HEK293 (cell line): ENCODE results near the gene ZNF761.

ENCODE experiments used
- CTCF ChIA-PET: fragments of 350-600 bp; formaldehyde crosslinking; extraction: SDS; loops from one replicate; lab custom pipeline; 2021; ENCODE audit warnings: antibody characterized with exemption; lab: Yijun Ruan, JAX
- POLR2A ChIA-PET: fragments of 300-600 bp; formaldehyde crosslinking; extraction: SDS; loops from one replicate; lab custom pipeline; 2020; ENCODE audit warnings: antibody characterized with exemption, inconsistent platforms; lab: Yijun Ruan, JAX
- H3K27ac ChIP-seq: fragments of 200-500 bp; sonication (Bioruptor generic); 2 replicates; pipeline ENCODE4 v1.5.1; 2014; ENCODE audit warnings: low read depth, low read length, control low read depth, inconsistent platforms; ENCODE audit errors: extremely low read depth
- H3K36me3 ChIP-seq, 2 experiments: fragments of 200-500 bp in 1 of 2; sonication (Bioruptor generic) in 1 of 2; 1 replicate in 1 of 2; 2 replicates in 1 of 2; pipeline ENCODE4 v1.5.1; 2014 to 2017; ENCODE audit warnings: inconsistent platforms in 2 of 2, low read length in 2 of 2; ENCODE audit not compliant: control insufficient read depth in 2 of 2, insufficient read depth in 1 of 2
- H3K4me1 ChIP-seq: fragments of 200-500 bp; sonication (Bioruptor generic); 2 replicates; pipeline ENCODE4 v1.5.1; 2014; ENCODE audit warnings: mild to moderate bottlenecking, low read length, inconsistent platforms; ENCODE audit not compliant: control insufficient read depth, insufficient read depth
- H3K4me3 ChIP-seq: 2 replicates; pipeline ENCODE4 v1.5.1; 2011; ENCODE audit warnings: low read depth, mild to moderate bottlenecking, control low read depth, low read length, moderate library complexity
- H3K9me3 ChIP-seq: fragments of 200-500 bp; sonication (Bioruptor generic); 2 replicates; pipeline ENCODE4 v1.5.1; 2014; ENCODE audit warnings: low read depth, low read length, inconsistent platforms; ENCODE audit not compliant: control insufficient read depth, insufficient read depth
- HOXC10 ChIP-seq: sonication (generic); formaldehyde crosslinking; IDR thresholded peaks from 2 replicates; pipeline ENCODE4 v1.8.1; 2023; ENCODE audit warnings: mild to moderate bottlenecking, missing genetic modification reagents
- PBX3 ChIP-seq: sonication (generic); formaldehyde crosslinking; IDR thresholded peaks from 2 replicates; pipeline ENCODE4 v1.8.1; 2022; ENCODE audit warnings: mild to moderate bottlenecking, moderate library complexity, missing genetic modification reagents
- REST ChIP-seq: fragments of 450-650 bp; formaldehyde crosslinking; IDR thresholded peaks from 2 replicates; pipeline ENCODE4 v1.5.1; 2016; ENCODE audit warnings: missing biosample characterization, missing genetic modification characterization
- ZBTB10 ChIP-seq: fragments of 450-650 bp; formaldehyde crosslinking; IDR thresholded peaks from 2 replicates; pipeline ENCODE4 v1.5.1; 2016; ENCODE audit warnings: missing biosample characterization, missing genetic modification characterization
- ZNF132 ChIP-seq: fragments of 450-650 bp; formaldehyde crosslinking; IDR thresholded peaks from 2 replicates; pipeline ENCODE4 v1.5.1; 2017; ENCODE audit warnings: missing biosample characterization, missing genetic modification characterization, borderline replicate concordance
- ZNF148 ChIP-seq: fragments of 450-650 bp; formaldehyde crosslinking; IDR thresholded peaks from 2 replicates; pipeline ENCODE4 v1.5.0; 2017; ENCODE audit warnings: missing biosample characterization, missing genetic modification characterization, borderline replicate concordance
- ZNF155 ChIP-seq: fragments of 450-650 bp; formaldehyde crosslinking; IDR thresholded peaks from 2 replicates; pipeline ENCODE4 v1.5.1; 2016; ENCODE audit warnings: missing biosample characterization, missing genetic modification characterization
- ZNF16 ChIP-seq: fragments of 450-650 bp; formaldehyde crosslinking; IDR thresholded peaks from 2 replicates; pipeline ENCODE4 v1.5.1; 2016; ENCODE audit warnings: low read depth, missing biosample characterization, missing genetic modification characterization
- ZNF488 ChIP-seq: fragments of 450-650 bp; formaldehyde crosslinking; IDR thresholded peaks from 2 replicates; pipeline ENCODE4 v1.5.1; 2016; ENCODE audit warnings: missing biosample characterization, missing genetic modification characterization
- ZNF513 ChIP-seq: fragments of 450-650 bp; IDR thresholded peaks from 2 replicates; pipeline ENCODE4 v1.5.1; 2018; ENCODE audit warnings: missing biosample characterization, missing genetic modification characterization
- ZNF514 ChIP-seq: fragments of 450-650 bp; formaldehyde crosslinking; IDR thresholded peaks from 2 replicates; pipeline ENCODE4 v1.5.1; 2016; ENCODE audit warnings: missing biosample characterization, missing genetic modification characterization
- ZNF521 ChIP-seq: fragments of 450-650 bp; formaldehyde crosslinking; IDR thresholded peaks from 2 replicates; pipeline ENCODE4 v1.5.1; 2017; ENCODE audit warnings: missing biosample characterization, mild to moderate bottlenecking, missing genetic modification characterization
- ZNF600 ChIP-seq: fragments of 450-650 bp; formaldehyde crosslinking; IDR thresholded peaks from 2 replicates; pipeline ENCODE4 v1.5.1; 2016; ENCODE audit warnings: missing biosample characterization, missing genetic modification characterization
- ZNF677 ChIP-seq: fragments of 450-650 bp; IDR thresholded peaks from 2 replicates; pipeline ENCODE4 v1.5.0; 2018; ENCODE audit warnings: missing biosample characterization, mild to moderate bottlenecking, missing genetic modification characterization, moderate library complexity
- ZNF707 ChIP-seq: fragments of 450-650 bp; formaldehyde crosslinking; IDR thresholded peaks from 2 replicates; pipeline ENCODE4 v1.5.1; 2016; ENCODE audit warnings: missing biosample characterization, missing genetic modification characterization

The ZNF761 gene

GRCh38 chr19:53388904-53389303, 42.9 kb upstream of the ZNF761 start:
- no peak overlapping the region for H3K4me3 ChIP-seq
- H3K36me3 ChIP-seq: no peaks in the 10 kb centered on the region
- no peaks in the 10 kb centered on the region for H3K4me1 ChIP-seq
- CTCF ChIA-PET: interaction anchor here (0.6 kb wide), 1 partner anchor 1089 kb away, joined by 3 read pairs; no protein-coding TSS in a partner anchor
- H3K27ac ChIP-seq: no peak overlapping the region
- TF ChIP-seq ZNF521 (no peak), ZNF132 (no peak), HOXC10 (no peak), PBX3 (CRISPR knock-in tag) (no peak), REST (no peak), ZNF513 (no peak), ZBTB10 (no peak), ZNF514 (tag by site-specific recombination) (no peak), ZNF677 (tag by site-specific recombination) (no peak), ZNF148 (tag by site-specific recombination) (no peak), ZNF600 (tag by site-specific recombination) (no peak), ZNF155 (tag by site-specific recombination) (no peak), ZNF707 (tag by site-specific recombination) (no peak), ZNF16 (no peak), ZNF488 (tag by site-specific recombination) (no peak)
- POLR2A ChIA-PET: interaction anchor here (0.6 to 1.8 kb wide), 2 partner anchors 12 to 132 kb away, joined by 3 to 4 read pairs; no protein-coding TSS in a partner anchor
- no peaks in the 10 kb centered on the region; the same call in 1 of the 2 replicates for H3K9me3 ChIP-seq
